GM11168 (cell line): ENCODE measurements around the gene DDX10.

Source experiments
- in situ Hi-C: fragments of 300-500 bp; cut with MboI; formaldehyde crosslinking; loops from one replicate; pipeline ENCODE4 v1.12.0; 2022; ENCODE audit warnings: low sequenced_read_pairs; ENCODE audit not compliant: unreplicated experiment

Gene DDX10

GRCh38 chr11:108858622-108859021, 193.8 kb downstream of the DDX10 start:
- in situ Hi-C loops: no loop called here

DNA sequence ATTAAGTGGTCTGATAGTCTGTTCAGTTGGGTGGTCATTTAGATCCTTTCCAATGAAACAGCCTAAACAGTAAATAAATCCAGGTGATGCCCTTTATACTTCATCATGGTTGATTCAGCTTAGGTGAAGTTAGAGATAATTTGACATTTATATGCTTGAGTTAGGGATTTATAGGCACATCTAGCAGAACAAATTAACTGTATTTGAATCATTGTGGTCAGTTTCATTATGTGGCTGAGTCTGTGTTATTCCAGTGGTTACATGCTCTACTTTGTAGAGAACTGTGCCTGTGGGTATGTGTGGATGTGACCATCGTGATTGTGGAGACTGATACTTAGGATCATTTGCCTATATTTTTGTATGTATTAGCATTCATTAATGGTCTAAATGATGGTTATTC, 194.6 kb downstream of the DDX10 start:
- in situ Hi-C loops: no loop called here

GRCh38 chr11:108863528-108863927, 198.7 kb downstream of the DDX10 start:
- in situ Hi-C loops: no loop called here

- in situ Hi-C loops: no loop called here
These were observed 200.5 kb downstream of the DDX10 start for GRCh38 chr11:108865406-108865805.

- in situ Hi-C loops: no loop called here
These were observed 201.9 kb downstream of the DDX10 start for GRCh38 chr11:108866781-108867180.

GRCh38 chr11:108870373-108871020, 205.6 kb downstream of the DDX10 start:
- in situ Hi-C loops: no loop called here

- in situ Hi-C loops: no loop called here
These were observed 206.3 kb downstream of the DDX10 start for GRCh38 chr11:108871152-108871551.

DNA sequence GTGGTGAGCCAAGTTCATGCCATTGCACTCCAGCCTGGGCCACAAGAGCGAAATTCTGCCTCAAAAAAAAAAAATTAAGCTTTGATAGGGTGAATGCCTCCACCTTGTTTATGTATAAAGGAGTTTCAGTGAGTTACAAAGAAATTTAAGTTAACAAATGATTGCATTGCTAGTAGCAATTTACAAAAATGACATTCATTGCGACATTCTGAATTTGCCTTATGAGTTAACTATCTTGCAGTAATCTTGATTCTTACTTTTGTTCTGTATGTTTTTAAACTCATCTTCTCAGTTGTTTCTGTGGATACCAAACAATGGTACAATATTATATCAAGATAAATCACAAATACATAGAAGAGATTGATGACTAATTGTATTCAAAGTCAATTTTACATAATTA, 207.0 kb downstream of the DDX10 start:
- in situ Hi-C loops: no loop called here

DNA sequence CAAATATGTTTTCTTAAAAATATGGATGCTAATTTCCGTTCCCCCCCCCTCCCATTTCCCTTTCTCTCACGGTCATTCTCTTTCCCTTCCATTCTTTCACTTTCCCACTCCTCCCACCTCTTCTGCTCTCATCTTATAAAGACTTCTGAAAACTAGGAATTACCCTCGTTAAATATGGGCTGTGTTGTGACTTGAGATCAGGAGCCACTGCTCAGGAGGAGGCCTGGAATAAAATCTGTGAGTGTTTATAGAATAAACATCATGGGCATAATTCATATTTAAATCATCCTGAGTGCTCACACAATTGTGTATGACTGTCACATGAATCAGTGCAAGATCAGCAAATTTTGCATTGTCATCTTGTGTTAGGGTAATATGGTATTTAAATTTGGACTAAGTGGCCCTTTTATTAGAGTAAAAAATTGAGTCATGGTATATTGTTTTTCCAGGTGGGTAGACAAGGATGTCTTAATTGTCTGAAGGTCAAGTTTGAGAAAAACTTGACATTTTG, 208.0 kb downstream of the DDX10 start:
- in situ Hi-C loops: no loop called here

- in situ Hi-C loops: no loop called here
These were observed 208.4 kb downstream of the DDX10 start for GRCh38 chr11:108873310-108873709.

- in situ Hi-C loops: no loop called here
These were observed 209.1 kb downstream of the DDX10 start for GRCh38 chr11:108873941-108874340.

GRCh38 chr11:108875134-108875533, 210.3 kb downstream of the DDX10 start:
- in situ Hi-C loops: no loop called here

DNA sequence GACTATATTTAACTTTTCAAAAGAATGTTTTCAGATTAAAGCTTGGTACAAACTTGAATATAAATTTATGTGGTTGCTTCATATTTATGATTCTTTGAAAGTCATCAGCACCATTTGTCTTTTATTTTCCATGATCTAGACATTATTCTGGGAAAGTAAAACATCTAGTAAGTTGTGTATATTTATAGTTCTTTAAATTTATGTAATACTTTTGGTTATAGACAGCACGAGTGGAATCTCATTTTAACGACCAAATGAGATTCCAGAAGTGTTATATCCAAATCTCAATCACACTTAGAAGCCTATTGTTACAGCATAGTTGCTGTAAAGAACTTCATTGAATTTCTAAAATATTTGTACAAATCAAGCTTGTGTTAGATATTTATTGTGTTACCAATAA, 212.3 kb downstream of the DDX10 start:
- in situ Hi-C loops: no loop called here

GRCh38 chr11:108880510-108880909, 215.6 kb downstream of the DDX10 start:
- in situ Hi-C loops: no loop called here

GRCh38 chr11:108881131-108881530, 216.3 kb downstream of the DDX10 start:
- in situ Hi-C loops: no loop called here

GRCh38 chr11:108882211-108882831, 217.5 kb downstream of the DDX10 start:
- in situ Hi-C loops: no loop called here

DNA sequence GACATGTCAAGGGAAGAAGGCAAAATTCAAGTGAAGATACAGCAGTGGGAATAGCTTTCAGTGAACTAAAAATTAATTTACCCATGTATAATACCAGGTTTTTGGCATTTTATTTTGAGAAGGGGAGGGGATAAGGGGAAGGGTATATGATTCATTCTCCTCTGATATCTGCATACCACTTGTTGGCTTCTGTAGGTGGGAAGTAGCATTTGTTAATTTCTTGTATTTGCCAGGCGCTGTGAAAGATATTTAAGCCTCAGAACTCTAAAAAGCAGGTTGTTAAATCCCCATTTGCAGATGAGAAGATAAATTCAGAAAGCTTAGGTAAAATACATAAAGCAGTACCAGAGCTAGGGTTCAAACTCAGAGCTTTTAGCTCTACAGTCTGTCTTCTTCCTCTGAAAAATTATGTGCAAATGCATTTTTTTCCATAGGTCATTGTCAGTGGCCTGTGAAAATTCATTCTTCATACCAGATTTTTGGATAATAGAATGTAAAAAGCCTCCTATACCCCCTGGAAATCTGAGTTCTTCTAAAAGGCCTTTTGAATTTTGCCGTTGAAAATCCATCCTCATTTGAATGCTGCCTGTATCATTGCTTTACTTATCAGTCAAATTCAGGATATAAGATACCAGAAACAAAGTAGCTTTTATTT, 221.3 kb downstream of the DDX10 start:
- in situ Hi-C loops: no loop called here

DNA sequence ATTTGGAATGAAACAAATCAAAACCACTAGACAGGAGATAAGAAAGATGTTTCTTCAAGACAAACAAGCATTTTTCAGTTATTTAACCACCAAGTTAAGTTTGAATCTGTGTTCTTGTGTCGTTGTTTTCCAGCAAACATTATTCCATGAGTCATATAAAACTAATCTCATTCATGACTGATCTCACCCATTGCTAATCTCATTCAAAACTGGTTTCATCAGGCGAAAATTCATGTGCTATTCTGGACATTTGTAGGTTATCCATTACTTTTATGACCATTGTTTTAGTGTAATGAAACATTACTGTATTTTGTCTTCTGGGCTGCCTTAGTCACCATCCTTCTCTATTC, 221.8 kb downstream of the DDX10 start:
- in situ Hi-C loops: no loop called here

DNA sequence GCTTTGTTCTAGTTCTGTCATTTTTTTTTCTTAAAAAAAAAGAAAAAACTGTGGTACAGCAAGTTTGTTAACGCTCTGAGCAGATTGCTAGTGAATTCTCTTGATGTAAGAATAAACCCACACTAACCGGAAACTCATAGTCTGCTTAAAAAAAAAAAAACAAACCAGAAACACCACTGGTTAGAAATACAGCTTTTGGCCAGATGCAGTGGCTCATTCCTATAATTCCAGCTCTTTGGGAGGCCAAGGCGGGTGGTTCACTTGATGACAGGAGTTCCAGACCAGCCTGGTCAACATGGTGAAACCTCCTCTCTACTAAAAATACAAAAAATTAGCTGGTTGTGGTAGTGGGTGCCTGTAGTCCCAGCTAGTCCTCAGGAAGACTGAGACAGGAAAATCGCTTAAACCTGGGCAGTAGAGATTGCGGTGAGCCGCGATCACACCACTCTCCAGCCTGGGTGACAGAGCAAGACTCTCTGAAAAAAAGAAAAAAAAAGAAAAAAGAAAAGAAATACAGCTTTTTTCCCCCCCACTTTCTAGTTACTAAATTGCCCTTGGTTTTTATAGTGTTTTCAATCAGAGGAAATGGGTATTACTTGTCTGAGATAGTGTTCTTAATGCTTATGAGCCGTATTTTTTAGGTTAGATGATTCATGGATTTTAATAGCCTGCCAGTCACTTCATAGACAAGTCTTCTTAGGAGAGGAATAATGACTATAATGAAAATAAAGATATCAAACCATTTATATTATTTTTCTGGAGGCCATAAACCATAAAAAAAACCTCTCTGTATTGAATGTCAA, 222.8 kb downstream of the DDX10 start:
- in situ Hi-C loops: no loop called here

- in situ Hi-C loops: no loop called here
These were observed 225.7 kb downstream of the DDX10 start for GRCh38 chr11:108890482-108891105.
